GM21390 (cell line): ENCODE measurements around the gene LRRC3C.
"Not testable (repeated sequence)": the region's sequence is repeated elsewhere in the genome, so short reads cannot be mapped to it uniquely, and the experiment has no call there.

Source experiments
- ATAC-seq: cut with Tn5 transposase; IDR thresholded peaks from one replicate; pipeline ENCODE4 v1.9.1; 2021; ENCODE audit not compliant: unreplicated experiment

Gene LRRC3C, protein sequence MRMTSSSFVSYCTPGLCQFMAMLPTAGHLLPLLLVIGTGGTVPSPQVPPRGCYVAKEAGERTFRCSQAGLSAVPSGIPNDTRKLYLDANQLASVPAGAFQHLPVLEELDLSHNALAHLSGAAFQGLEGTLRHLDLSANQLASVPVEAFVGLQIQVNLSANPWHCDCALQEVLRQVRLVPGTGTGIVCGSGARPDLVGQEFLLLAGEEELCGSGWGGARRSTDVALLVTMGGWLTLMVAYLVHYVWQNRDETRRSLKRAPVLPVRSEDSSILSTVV

DNA sequence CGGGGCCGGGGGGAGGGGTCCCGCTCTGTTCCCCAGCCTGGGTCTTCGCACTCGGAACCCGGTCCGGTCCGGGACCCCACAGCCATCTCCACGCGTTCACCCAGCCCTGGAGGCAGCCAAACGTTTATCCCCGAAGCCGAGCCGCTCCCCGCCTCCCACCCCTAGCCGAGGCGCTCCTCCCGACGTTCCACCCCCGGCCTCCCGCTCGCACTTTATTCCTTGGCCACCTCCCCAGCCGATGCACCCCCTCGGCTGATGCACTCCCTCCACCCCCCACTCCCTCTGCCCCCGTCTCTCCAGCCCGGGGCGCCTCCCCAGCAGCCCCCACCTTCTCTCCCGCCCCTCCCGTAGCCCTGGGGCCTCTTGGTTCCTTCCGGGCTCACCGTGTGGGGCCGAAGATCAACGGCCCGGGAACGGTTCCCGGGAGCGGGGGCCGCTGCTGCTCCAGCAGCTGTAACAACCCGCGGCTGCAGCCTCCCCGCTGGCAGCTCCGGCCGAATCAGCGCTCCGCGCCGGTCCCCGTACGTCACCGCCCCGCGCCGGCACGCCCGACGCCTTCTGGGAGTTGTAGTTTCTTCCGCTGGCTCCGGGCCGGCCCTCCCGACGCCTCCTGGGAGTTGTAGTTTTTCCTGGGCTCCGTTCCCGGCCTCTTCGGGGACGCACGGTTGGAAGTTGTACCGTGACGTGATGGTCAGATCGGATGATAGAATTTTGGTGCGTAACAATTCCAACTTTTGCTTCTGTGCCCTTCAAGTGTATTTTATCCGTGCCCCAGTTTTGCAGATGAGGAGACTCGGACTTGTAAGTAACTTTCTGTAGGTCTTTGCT, at the start of gene LRRC3C, which contains the start of gene ORMDL3:
LRRC3C (plus strand) TSS at position 632 of the 828 bp plus-strand sequence. CDS start 13,792 bp downstream, outside the sequence.
ORMDL3 (minus strand) TSS at position 501 of the 828 bp plus-strand sequence. CDS start 3,398 bp downstream, outside the sequence.
- ATAC-seq, result peak; percentile 68

DNA sequence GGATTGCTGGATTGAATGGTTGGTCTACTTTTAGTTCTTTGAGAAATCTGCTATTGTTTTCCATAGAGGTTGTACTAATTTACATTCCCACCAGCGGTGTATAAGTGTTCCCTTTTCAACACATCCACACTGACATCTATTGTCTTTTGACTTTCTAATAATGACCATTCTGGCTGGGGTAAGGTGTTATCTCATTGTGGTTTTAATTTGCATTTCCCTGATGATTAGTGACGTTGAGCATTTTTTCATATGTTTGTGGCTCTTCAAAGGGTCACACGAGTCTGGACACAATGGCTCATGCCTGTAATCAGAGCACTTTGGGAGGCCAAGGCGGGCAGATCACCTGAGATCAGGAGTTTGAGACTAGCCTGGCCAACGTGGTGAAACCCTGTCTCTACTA, 41.4 kb upstream of the LRRC3C start:
- not testable (repeated sequence) for ATAC-seq

DNA sequence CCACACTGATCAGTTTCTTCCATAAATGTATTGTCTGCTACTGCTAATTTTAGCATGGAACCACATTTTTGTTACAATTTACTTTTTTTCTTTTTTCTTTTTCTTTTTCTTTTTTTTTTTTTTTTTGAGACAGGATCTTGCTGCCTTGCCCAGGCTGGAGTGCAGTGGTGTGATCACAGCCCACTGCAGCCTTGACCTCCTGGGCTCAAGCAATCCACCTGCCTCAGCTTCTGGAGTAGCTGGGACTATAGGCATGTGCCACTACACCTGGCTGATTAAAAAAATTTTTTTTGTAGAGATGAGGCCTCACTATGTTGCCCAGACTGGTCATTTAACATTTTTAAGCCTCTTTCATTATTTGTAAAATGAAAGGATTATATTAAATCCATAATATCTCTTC, 40.5 kb upstream of the LRRC3C start:
- ATAC-seq, result no peak

DNA sequence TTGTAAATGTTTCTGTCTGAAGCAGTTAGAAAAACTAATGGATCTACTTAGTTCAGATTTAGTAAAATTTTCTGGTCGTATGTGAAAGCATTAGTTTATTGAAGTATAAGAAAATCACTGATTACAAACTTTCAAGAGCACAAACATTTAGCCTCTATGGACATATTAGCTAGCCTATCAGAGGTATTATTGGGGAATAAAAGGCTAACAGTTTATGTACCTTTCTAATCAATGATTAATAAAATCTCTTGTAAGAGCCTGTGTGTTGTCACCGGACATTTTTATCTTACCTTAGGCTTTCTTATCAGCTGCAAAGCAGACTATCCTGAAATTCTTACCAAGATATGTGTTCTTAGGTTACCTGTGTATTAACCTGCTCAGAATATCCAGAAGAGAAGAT, 38.3 kb upstream of the LRRC3C start:
- no peak for ATAC-seq

DNA sequence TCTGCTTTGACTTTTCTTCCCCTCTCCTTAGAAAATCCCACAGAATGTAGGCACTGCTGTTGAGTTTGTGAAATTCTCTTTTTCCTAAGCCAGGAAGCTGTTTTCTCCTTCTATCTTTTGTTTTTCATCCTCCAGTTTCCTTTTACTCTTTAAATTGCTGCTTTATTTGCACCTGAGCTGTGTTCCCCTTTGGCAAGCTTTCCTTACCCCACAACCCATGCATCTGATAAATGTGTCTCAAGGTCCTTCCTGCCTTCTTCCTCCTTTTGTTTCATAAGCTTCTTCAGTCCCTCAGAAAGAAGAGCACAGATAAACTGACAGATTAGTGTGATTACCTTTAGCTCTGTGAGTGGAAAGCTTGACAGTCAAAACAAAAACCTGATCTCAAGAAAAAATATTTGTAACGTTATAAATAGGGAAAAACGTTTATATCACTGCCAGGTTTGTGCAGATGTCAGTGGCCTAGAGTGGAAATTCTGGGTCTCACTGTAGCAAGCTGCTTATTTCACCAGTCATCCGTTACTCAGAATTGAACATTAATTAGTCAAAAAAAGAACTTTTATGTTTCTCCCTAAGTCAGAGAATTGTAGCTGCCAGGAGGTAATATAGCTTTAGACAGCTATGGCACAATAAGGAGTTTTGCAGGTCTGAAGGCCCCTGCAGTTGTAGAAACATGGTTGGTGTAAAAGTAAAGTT, 32.7 kb upstream of the LRRC3C start:
- no peak for ATAC-seq

DNA sequence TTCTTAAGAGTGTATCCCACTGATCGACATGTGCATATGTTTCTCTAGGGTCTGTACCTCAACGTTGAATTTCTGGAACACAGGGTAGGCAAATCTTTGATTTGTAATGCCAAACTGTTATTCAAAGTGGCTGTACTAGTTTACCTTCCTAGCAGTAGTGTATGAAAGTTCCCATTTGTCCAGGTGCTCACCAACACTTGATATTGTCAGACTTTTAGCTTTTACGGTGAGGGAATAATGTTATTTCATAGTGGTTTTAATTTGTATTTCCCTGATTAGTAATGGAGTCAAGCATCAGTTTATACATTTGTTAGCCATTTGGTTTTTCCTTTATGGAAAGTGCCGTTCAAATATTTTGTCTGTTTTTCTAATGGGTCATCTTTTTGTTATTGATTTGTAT, 29.4 kb upstream of the LRRC3C start:
- ATAC-seq, result no peak

DNA sequence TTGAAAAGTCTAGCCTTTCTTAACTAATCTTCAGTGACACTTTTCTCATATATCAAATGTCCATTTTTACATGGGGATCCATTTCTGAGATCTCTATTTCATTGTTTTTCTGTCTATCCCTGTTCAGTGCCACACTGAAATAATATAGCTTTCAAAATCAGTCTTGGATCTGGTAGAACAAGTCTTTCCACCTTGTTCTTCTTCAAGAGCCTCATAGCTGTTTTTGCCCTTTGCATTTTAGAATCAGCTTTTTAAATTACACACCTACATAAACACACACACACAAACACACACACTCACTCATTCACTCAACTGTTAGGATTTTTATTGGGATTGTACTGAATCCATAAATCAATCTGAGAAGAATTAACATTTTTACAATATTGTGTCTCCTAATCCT, 28.3 kb upstream of the LRRC3C start:
- no peak for ATAC-seq

DNA sequence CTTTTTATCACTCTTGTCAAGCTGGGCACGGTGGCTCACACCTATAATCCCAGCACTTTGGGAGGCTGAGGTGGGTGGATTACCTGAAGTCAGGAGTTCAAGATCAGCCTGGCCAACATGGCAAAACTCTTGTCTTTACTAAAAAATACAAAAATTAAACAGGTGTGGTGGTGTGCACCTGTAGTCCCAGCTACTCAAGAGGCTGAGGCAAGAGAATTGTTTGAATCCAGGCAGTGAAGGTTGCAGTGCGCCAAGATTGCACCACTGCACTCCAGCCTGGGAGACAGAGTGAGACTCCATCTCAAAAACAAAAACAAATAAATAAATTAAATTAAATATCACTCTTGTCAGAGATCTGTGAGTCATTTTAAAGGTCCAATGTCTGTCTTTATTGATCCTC, 25.5 kb upstream of the LRRC3C start:
- ATAC-seq, result not testable (repeated sequence)

DNA sequence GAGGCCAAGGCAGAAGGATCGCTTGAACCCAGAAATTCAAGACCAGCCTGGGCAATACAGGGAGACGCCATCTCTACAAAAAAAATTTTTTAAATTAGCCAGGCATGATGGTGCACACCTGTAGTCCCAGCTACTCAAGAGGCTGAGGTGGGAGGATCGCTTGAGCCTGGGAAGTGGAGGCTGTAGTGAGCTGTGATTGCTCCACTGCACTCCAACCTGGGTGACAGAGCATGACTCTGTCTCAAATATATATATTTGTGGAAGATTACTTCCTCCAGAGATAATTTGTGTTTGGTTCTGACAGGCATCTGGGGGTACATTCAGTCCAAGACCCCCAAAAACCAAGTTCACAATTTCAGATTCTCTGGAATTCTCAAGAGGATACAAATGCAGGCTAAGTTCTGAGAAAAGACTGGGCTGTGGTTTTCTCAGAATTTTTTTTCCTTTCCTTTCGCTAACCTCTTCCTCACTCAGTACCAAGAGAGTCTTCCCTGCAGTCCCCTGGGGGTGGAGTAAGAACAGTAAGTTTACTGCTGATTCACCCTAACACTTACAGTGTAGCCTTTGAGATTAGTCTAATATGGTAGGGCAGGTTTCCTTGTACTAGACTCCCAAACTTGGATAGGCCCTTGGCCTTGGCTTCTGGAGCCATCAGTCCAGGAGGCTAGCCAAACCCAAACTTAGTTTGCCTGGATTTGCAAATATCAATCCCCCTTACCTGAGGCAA, 24.2 kb upstream of the LRRC3C start:
- ATAC-seq, result no peak

DNA sequence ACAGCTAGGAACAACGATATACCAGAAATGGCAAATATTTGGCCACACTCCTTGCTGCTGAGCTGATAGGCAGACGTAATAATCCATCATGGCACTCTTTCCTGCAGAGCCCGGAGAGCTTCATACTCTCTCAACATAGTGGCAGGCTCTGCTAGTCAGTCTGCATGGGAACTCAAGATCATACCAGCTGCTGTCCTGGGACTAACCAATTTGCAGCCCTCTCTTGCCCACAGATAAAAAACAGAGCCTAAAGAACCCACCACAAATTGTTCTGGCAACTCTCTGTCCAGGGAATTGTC, 22.6 kb upstream of the LRRC3C start:
- ATAC-seq, result no peak

DNA sequence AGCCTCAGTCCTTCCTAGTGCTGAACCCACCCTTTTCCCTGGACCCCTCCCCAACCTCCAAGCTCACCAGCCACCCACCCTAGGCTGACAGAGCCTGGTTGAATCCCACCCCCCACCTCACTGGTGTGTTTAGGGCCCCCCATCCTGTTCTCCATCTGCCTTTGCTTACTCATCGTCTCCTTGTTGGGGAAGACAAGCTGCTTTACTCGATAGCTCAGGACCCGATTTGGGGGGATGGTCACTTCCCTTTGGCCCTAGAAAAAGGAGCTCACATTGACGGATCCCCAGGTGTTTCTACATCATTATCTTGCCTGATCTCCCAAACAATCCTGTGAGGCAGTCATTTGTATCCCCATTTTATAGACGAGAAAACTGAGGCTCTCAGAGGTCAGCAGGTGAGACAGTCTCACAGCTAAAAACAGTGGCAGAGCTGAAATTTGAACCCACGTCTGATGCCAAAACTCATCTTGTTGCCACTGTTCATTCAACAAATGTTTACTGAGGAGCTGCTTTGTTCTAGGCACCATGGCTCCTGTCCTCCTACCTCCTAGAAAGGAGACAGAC, 18.7 kb upstream of the LRRC3C start:
- no peak for ATAC-seq

DNA sequence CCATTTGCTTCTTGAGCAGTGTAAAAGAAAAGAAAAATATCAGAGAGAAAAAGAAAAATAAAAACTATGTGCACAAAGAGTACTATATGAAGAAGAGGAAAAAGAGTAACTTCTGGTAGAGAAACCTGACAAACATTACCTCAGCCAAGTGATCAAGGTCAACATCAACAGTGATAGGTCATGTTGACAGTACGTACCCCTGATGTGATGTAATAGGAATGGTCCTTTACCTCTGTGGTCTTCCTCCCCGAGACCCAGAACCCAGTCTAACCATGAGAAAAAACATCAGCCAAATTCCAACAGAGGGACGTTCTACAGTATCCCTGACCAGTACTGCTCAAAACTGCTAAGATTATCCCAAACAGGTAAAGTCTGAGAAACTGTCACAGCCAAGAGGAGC, 13.5 kb upstream of the LRRC3C start:
- no peak for ATAC-seq

DNA sequence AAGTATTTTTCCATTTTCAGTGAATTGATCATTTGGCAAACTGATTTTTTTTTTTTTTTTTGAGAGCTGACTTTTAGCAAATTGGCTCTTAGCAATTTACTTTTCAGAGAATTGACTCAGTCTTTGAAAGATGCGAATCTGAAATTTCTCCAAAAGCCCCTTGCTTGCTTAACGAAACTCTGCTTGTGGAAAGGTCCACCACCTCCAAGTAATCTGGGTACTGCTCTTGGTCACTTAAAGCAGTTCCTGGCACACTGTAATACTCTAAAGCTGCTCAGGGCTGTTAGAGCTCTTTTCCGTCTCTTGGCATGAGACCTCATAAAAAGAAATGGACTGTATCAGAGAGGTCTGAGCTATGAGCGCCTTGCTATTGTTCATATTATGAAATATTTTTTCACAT, 12.0 kb upstream of the LRRC3C start:
- ATAC-seq, result no peak

DNA sequence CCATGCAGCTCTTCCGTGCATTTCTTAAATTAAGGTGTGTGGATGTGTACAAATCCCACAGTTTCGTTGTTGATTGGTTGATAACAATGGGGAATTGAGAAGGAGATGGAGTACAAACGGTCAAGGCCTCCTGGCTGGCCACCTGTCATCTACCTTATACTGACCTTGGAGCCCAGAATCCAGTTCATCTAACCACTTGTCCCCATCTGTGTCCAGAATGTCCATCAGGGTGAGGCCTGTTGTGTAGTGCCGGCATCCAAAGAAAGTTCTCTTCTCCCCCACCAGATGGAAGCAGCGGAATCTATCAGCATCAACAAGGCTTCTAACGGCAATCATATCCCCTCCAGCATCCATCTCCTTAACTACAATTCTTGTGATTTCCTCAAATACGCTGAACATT, 10.6 kb upstream of the LRRC3C start:
- ATAC-seq, result no peak

DNA sequence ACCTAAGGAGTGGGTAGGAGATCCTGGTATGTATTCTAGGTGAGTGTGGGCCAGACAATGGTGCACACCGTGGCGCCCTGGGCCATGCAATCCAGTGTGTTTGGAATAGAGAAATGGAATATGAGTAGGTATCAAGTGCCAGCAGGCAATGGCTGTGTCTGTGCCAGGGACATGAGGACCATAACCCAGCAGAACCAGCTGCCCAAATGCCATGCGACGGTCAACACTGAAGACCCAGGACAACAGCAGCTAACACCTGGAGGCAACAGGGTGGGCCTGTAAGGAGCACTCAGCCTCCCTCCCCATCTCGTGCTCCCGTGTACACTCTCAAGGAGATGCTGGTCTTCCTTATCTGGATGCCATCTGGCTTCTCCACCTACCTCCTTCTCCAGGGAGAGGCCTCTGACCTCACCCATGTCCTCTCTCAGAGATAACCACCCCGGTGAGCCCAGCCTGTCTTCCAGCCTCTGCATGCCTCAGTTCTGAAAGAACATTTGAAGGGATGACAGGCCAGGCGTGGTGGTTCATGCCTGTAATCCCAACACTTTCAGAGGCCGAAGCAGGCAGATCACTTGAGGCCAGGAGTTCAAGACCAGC, 8.3 kb upstream of the LRRC3C start:
- ATAC-seq, result no peak

DNA sequence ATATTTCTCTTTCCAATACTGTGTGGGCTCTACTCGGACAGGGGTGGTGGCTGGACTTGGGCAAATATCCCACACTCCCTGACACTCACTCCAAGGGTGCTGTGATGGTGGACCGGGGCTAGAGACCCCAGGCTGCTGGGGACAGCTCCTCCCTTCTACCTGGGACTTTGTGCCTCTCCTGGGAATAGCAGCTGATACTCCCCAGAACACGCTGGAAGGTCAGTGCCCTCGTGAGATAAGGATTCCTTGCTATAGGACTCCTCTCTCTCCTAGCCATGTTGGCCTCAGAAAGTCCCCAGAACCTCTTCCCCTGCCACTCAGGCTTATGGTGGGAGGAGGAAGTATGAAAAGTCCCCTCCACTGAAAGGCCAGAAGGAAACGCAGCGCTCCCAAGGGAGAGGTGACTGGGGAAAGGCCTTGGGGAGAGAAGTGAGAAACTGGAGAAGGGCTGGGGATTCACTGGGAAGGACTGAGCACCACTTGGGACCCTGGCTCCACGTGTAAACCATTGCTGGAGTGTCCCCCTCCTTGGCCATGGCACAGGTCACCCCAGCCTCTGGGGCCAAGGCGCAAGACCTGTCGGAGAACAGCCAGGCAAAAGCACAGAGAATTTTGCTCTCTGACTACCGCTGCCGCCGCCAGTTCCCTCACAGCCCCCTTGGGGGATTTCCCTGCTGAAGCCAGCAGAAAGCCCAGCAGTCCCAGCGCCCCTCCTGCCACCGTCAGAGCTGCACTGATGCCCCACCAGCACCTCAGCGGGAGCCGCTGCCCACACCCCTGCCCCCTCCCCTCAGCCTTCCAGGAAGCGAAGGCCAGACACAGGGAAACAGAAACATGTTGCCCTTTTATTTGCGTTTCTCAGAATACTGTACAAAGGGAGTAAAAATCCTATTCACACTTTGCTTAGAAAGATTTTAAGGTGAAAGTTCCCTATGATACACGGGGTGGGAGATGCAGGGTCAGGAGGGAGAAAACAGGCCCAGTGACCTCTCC, 7.0 kb upstream of the LRRC3C start:
- no peak for ATAC-seq

DNA sequence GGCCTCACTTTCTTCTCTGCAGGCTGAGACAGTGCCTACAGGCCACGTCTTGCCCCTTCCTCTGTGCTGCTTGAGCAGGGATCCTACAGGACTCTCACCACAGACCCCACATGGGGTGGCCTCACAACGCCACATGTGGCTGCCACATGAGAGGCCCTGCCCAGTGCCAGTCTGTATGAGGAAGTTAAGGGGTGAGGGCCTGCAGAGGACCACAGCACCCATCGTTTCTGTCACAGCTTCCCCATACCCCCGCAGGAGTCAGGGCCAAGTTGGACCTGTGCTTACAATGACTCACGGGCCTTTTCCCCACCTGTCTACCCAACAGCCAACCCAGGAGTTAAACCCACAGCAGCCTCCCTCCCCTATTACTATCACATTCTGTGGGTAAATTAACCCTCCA, 6.2 kb upstream of the LRRC3C start:
- ATAC-seq, result no peak

DNA sequence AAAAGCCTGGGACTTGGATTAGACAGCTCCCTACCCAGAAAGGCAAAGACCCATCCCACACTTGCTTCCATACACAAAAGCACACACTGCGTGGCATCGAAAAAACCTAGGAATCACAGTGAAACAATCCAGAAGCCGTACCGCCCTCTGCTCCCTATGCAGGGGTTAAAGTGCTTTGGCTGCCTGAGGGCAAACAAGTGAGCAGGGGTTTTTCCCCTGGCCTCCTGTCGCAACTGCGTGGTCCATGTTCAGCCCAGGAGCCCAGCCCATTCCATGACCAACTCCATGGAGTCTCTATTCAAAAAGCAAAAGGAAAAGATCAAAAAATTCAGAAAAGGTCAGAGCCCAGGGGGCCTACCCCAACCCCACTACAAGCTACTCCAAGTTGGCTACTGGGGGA, 5.5 kb upstream of the LRRC3C start:
- no peak for ATAC-seq

DNA sequence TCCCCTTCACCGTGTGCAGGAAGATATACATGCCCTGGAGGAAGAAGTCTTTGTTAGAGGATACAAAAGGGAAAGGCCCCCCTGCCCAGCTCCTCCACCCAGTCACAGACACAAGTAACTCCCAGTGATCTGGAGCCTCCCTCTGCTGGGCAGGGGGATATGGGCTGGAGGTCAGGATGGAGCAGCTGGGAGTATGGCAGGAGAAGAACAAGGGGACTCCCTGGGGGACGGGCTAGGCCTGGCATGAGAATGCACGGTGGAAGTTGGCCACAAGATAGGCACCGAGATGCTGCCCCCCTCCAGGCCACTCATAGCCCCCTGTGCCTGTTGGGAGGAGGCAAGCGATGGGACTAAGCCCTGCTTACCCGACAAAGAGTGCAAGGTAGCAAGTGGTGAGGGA, 4.3 kb upstream of the LRRC3C start:
- no peak for ATAC-seq
